NCI-H524 (cell line): Measurements from ENCODE around the gene ADAM19.

ENCODE experiments used
- DNase-seq, 2 experiments: peaks; one replicate each; lab custom pipeline; 2025; lab: John Stamatoyannopoulos, UW

The ADAM19 gene

DNA sequence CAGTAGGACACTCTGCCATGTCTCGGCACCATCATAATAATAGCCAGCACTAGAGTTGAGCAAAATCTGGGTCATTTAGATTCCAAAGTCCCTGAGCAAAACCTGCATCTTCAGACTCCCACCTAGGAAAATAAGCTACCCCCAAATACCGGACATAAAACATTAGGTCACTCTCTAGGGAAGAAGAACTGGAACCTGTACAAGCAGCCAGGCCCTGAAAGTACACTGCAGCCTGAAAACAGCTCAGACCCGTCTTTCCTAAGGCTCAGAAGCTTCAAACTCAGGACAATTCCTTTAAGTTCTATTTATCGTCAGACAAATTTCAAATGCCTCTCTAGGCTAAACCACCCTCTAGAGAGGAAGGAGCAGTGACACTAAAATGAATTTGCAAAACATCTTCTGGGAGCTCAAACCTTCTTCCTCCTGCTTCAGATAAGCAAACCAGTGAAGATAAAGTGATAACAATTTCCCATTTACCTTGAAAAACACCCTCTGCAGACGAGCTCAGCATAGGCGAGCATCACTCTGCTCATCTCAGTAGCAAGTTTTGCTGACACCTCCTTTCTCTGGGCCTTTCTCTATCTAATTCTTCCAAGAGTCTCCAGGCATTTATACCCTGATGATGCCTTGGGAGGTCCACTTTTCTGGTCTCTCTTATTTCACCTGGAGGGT lies 34.0 kb downstream of the ADAM19 start:
- DNase-seq = no peak

DNA sequence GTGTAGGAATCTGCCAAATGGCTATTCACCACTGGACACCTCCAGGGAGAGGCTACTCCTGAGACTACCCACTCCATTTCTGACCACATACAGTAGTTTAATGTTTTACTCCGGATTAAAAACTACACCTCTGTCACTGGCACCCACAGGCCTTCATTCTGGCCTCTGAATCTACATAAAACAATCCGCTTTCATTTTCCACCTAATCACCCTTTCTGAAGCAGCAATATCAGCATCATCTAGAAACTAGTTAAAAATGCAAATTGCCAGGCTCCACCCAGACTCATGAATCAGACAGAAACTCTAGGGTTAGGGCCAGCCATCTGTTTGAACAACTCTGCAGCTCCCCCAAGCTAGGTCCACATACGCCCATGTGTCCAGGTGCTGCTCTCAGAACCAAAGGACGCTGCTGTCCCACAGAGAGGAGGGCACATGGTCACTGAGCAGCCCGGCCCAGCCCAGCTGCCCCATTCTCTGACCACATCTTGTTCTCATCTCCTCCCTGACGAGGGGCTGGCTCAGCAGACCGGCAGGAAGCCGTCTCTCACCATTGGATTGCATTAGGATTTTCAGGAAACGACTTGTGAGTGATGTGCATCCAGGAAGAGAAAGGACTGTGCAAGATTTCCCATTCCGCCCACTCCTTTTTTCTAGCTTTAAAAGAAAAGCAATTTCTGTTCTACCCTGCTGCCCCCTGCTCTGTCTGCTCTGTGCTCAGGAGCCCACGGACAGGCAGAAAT lies 34.7 kb downstream of the ADAM19 start:
- DNase-seq = no peak

DNA sequence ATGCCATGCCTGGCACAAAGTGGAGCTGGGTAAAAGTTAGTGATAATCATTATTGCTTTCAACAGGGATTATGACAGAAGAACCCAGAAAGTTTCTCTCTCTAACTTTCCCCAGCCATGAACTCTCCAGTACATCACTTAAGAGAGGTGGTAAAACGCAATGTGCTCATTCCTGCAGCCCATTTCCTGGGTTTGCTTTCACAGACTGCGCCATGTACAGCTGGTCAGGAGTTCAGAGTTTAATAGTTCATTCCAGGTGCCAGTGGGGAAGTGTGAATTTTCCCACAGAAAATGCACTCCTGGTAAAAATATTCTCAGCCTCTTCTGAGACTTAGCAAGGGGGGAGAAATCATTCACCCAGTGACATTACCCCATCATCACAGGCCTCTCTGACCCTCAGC lies 35.5 kb downstream of the ADAM19 start:
- no peak for DNase-seq

DNA sequence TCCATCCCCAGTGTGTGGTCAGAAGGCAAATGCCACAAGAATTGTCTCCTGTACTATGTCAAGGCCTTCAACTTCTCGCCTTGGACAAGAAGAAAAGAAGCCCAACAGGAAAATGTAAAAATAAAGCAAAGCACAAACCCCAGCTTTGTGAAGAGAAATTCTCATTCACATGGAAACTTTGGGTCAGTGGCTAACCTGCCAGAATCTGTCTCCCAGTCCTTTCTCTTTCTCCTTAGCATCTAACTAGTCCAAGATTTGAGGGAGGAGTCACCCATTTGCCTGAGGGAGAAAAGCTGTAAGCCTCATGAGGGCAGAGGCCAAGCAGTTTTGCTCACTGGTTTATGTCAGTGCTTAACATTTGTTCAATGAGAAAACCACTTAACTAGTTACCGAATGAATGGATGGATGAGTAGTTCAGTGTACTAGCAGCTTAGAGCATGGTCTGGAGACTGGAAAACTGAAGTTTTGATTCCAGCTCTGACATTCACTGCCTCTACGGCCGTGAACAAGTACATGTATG lies 36.0 kb downstream of the ADAM19 start:
- no peak for DNase-seq

DNA sequence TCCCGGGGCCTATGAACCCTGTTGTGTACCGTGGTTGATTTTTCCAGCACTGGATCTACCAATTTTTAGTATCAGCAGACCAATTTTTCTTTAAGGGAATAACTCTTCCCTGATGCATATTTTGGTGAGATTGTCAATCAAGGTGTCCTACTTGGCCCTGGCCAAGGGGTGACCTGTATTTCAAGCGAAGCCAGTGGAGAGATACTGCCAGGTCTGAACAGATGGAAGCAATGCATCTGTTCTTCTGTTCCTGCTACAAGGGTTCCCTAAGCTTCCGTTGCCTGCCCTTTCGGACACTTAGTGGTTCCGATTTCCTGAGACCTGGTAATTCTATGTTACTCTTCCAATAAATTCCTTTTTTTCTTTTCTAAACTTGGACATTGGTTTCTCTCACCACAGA lies 37.3 kb downstream of the ADAM19 start:
- DNase-seq = no peak

DNA sequence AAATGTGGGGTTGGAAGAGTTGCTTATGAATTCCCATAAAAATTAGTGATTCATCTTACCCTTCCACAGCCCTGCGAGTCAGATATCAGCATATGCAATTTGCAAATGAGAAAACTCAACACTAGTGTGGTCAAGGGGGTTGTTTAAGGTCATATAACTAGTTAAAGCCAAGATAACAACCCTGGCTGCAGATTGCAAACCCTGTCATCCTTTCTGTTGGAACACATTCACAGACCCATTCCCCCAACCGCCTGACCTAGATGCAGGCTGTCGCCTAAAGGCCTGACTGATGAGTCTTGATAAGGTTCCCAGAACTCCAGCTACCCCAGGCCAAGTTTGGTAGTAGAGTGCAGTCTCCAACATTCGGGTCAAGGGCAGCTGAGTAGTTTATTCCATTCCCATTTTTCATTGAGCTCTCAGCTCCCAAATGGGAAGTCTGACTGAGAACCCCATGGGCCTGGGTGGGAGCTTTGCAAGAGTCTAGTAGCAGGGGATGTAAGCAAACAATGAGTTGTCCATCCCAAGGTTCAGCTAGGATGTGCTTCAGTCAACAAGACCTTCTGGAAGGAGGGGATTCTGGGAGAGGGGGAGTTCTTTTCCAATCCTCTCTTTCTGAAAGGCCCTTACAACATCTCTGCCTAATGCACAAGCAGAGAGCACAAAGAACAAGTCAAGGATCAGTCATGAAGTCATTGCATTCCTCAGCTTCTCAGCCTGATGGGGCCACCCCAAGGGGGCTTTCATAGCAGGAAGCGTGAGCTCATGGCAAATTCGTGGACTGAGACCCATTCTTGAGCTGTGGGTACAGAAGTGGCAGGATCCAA lies 40.3 kb downstream of the ADAM19 start:
- no peak for DNase-seq

DNA sequence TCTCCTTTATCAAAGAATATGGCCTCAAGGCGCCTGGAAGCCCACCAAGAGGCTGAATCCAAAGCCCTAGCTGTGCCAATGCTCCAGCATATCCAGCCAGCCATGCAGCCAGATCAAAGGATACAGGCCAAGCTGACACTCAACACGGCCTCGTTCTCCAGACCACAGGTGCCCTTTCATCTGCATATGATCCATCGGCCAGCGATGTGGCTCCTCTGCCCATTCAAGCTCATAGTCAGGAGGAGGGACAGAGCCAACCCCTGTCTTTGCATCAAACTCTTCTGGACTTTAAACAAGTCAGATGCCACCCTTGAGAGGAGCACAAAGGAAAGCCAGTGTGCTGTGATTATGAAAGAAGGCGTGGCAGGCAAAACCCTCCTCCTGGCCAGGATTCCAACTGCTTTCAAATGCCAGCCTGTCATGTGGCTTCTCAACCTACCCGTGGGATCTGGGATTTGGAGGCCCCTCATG lies 42.5 kb downstream of the ADAM19 start:
- DNase-seq = no peak

DNA sequence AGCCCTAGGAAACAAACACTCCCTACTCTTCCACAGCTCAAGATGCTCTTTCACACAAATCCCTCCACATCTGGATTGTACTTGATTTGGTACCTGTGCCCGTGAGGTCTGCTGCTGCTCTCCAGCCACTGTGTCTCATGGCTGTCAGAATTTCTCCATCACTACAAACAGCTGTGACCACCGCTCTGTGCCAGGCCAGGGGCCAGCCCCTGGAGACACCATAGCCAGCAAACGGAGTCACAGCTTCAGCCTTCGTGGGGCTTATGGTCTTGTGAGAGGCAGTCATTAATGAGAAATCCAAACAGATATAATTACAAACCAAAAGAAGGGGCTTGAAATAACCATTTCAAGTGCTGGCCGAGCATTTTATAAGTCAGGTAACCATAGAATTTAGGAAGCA lies 43.6 kb downstream of the ADAM19 start:
- DNase-seq = no peak

DNA sequence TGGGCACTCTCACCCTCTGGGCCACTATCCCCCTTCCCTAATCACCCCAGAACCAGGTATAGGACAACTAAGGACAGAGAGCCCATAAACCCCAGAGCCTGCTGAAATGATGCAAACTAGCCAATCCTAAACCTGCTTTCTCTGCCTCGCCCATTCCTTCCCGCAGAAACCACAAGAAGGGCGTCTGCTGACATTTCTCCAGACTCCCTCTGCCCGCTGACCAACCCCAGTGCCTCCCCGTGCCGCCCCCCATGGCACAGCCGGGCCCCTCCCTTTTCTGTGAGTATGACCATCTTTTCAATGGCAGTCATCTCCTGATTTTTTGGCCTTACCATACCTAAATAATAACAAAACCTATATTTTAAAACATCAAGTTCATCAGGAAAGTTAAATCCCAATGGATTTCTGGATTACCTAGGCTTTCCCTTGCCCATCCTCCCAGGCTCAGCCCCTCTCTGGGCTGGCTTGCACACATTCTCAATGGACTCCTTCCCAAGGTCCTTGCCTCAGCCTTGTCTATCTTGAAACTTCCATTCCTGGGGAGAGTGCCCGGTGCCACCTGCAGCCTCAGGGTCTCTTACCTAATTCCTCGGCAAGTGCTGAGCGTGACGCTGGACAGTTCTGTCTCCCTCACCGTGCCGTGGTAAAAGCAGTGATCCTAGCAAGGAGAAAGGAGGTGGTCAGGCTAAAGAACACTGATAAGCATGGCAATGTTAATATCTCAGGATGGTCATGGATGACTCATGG lies 45.2 kb downstream of the ADAM19 start:
- no peak for DNase-seq

DNA sequence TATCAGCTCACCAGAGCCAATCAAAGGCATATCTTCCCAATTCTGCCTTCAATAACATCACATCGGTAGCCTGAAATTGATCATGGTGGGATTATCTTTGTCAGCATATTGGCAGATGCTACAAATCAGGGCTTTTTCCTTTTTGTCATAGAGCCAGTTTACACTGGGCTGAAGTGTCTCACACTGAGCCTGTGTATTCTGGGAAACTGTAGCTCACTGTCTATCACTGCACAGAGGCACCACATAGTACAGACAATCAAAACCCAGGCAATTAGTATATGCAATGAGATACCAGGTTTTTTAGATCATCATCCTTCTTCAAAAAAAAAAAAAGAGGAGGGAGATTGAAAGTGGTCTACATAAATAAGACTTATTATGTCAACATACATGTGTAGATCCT lies 46.6 kb downstream of the ADAM19 start:
- DNase-seq = no peak

DNA sequence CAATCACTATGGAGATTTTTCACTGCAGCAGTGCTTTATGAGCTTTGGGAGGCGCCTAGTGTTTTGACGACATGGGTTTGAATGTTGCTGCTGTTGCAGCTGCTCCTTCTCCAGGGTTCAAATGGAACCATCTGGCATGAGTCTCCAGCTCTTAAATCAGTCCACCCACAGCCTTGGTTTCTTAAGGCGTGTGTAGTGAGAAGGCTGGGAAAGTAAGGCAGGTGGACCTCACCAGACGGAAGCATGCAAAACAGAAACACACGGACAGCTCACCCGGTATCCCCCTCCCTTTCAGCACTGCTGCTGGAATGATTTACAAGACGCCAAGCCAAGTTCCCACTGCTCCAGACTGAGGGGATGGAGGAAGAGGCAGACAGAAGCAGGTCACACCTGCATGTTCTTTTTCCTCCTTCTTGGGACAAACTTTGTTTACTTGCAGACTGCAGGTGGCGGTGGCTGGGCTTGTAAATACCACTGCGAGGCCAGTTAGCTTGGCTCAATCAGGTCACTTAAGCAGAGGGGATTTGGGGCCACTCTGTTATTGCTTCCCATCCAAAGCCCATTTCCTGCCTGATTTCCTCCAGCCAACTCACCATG lies 47.4 kb downstream of the ADAM19 start:
- peak in 1 of 2 experiments; percentile 45 for DNase-seq

DNA sequence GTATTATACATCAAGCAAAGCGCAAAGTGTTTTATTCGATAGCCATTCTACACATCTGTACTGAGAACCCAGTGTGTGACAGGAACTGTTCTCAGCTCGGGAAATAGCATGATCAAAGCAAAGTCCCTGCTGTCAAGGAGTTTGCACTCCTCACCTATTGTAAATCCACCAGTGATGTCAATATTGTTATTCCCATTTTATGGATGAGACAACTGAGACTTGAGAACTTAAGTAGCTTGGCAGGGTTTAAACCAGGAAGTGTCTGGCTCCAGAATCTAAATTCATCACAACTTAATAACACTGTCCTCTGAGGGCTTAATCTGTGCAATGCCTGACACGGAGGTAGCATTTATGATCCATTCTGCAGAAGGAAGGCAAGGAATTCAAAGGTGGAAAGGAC lies 50.7 kb downstream of the ADAM19 start:
- DNase-seq = no peak

DNA sequence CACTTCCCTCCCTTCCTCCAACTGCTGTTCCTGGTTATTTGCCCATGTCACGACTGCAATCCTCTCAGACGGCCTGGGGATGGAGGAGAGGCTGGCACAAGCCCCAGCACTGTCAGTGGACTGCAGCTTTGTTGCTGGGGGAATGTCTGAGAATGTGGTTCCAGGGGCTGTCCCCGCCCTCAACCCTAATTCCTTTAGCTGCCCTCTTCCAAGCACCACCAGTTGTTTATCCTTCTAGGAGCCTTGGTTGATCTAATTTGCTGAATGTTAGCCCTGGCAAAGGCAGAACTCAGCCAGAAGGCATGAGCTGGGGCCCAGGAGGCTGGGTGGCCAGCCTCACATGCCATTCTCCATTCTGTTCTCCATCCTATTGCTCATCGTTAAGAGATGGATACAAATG lies 51.6 kb downstream of the ADAM19 start:
- no peak for DNase-seq

DNA sequence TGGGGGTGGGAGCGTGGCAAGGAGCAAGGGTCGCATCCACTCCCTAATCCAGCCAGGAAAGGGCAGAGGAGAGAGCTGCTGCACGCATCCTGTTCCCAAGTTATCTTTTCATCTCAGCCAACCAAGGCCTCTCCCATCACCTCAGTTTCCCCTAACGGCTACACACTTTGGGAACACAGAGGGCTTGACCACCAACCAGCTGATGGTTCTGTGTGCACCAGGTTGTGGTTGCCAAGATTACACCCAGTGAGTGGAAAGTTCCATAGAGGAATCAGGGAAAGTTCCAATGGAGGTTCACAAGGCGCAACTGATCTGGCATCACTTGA lies 53.9 kb downstream of the ADAM19 start:
- no peak for DNase-seq

DNA sequence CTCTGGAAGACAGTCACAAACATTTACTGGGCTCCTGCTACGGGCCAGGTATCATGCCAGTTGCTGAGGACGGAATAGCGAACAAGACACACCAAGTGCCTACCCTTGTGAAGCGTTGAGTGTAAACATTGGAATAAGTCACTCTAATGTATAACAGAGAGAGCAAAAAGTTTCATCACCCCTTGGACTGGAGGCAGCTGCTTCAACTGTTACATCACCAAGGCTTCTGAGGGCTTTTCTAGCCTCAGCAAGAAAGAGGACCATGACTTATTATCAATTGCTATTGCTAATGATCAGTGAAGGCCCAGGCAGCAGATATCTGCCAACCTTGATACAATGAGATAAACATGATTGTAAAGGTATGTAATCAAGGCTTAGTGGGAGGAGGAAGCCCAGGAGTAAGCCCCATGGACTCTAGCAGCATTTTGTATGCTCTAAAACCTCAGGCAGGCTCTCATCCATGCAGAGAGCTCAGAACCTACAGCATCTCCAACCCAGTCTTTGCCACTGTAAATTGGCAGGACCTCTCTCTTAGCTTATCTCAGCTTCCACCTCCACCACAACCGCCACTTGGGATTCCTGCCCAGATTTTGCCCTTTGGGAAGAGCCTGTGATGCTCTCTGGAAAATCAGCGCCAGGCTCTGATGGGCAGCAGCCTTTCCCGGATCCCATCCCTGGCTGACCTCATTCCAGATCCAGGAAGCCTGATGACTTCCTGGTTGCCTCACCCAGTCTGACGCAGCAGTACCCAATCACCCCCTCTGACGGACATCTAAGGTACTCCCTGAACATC lies 54.5 kb downstream of the ADAM19 start:
- no peak for DNase-seq

DNA sequence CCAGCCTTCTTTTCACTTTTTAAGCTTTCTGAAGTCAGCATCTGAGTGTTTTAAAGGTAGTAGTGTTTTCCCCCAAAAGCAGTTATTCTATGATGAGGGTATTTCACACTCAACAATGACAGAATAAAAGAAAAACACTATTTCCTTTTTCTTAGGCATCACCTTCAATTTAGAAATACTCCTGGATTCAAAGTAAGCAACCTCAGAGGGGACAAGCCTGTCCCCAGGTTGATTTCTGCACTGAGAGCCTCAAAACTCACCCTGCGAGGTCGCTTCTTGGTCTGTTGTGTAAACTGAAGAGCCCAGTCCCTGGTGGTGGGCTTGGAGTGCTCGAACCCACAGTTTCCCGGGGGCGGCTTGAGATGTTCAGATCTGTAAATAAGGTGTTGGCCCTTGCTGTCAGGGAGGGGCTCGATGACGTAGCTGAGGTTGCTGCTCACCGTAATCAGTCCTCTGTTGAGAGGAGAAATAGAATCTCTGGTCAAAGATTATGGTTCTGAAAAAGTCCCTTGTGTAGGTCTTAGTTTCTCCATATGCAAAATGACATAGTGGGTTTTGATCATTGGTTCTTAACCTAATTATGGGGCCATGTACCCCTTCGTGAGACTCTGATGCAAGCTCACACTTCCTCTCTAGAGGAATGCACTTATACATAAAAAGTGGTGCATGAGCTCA lies 55.9 kb downstream of the ADAM19 start:
- DNase-seq = no peak

DNA sequence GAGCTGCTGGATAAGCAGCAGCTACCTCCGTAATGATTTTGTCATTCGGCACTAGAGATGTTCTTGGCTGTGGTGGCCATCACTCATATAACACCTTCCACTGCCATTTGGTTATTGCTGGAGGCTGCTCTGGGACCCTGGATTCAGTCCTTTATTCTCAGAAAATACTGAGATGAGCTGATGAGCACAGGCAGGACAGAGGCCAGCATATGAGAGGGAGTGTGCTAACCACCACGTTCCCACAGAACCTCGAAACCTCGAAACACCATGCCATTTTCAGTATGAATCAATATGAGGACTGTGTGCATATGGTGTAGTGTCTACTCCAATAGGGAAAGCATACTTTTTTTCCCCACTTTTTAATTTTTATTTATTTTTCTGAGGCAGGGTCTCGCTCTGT lies 56.6 kb downstream of the ADAM19 start:
- no peak for DNase-seq

DNA sequence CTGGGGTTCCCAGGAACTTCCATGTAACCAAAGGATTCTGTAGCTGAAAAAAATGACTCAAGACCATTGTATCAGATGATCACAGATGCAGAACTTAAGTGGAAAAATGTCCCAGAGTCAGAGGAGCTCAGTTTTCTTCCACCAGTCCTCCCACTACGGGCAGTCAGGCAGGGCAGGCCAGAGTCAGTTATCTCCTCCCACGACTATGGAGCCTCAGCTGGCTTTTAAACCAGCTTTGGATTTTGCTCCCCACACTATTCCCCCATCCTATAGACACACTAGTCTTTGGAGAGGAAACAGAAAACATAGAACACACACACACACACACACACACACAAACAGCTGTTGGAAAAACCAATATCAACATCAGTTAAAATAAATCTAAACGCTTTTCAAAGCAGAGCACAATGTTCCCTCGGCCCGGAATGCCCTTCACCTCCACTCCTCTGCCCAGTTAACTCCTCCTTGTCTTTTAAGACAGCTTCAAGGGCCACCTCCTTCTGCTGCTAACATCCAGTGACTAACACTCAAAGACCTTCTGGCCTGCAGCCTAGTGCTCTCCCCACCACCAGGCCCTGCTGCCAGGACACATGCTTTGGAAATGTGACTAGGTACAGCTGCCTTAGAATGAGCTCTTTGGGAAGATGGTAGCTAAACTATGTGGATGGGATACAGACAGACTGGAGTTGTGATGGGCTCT lies 58.8 kb downstream of the ADAM19 start:
- DNase-seq = peak in 1 of 2 experiments; percentile 2

DNA sequence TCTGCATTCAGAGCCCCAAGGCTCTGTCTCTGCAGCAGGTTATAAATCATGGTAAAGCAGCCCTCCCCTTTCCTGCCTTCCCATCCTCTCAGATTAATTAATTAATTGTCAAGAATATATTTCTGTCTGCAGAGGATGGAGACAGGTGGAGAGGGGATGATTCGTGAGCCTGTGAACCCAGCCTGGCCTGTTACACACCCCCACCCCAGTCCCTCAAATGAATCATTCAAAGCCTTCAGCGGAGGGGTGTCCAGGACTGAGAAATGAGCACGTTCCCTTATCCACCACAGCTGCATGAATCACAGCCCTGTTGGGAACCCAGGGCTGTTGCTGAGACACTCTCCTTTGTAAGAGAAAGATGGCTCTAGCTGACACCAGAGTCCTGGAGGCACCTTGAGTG lies 59.6 kb downstream of the ADAM19 start:
- no peak for DNase-seq

DNA sequence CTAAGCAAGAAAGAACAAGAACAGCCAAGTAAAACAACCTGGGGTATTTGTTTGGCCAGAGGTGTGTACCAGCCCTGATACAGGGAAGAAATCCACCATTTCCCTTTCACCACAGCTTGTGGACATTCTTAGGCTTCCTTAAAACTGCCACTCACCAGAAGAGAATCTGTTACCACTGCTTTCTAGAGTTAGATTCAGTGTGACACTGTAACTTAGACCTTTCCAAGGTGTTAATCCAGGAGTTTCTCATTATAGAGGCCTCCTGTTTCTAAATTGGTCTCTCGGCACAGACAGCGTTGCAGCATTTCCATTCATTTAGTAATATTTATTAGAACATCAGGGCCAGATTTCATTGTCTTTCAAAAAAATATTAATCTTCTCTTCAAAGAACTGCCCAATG lies 60.6 kb downstream of the ADAM19 start:
- DNase-seq = no peak
